Measurements from ENCODE around the gene ZBTB48.

- TF ChIP-seq POLR2A (IDR thresholded peaks at IDR 0.05) (no peak), CTCF (IDR thresholded peaks at IDR 0.05) (no peak)
Observed at GRCh38 chr1:6585081-6585722, 5.4 kb downstream of the ZBTB48 start.

Measured in heart left ventricle (tissue), 13 donors.